ENCODE data around the gene ELOVL7.
"Not testable (repeated sequence)": the region's sequence is repeated elsewhere in the genome, so short reads cannot be mapped to it uniquely, and the experiment has no call there.

The ELOVL7 gene

DNA sequence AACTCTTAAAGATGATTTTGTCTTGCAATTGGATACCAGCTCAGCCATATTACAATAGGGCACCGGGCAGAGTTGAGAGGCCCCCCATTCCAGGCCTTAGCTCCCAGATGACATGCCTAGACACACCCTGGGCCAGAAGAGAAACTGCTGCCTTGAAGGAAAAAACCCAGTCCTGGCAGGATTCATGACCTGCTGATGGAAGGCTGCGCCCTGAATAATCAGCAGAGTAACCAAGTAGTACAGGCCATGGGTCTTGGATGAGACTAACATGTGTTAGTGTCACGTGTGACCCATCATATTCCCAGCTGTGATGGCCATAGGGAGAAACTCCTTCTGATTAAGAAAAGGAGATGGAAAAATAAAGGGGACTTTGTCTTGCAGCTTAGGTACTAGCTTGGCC, 105.1 kb downstream of the ELOVL7 start:
- H3K27ac ChIP-seq (ENCODE audit: low read depth, low read length, poor library complexity, severe bottlenecking): no peak overlapping the region
- no peaks in the 10 kb centered on the region for H3K36me3 ChIP-seq (ENCODE audit: insufficient read depth, low read length)
- no peaks in the 10 kb centered on the region for H4K20me1 ChIP-seq (ENCODE audit: insufficient read depth, low read length)
- no peaks in the 10 kb centered on the region for H3K9me3 ChIP-seq (ENCODE audit: low read length)
- no peak overlapping the region for H3K9ac ChIP-seq (ENCODE audit: low read length)
- no peaks in the 10 kb centered on the region for H3K9me2 ChIP-seq (ENCODE audit: low read depth, low read length)
- no peaks in the 10 kb centered on the region for H3K79me2 ChIP-seq (ENCODE audit: insufficient read depth, low read length)
- no peak overlapping the region for H2AFZ ChIP-seq (ENCODE audit: low read length)
- H3K27me3 ChIP-seq (ENCODE audit: insufficient read depth, low read length): no peaks in the 10 kb centered on the region
- H3K4me1 ChIP-seq (ENCODE audit: insufficient read depth, low read length, severe bottlenecking): no peaks in the 10 kb centered on the region
- TF ChIP-seq EZH2 (IDR thresholded peaks at IDR 0.05; ENCODE audit: borderline replicate concordance, low read length): no peak
- H3K4me3 ChIP-seq (ENCODE audit: low read depth, low read length, poor library complexity, severe bottlenecking): no peak overlapping the region
- H3K4me2 ChIP-seq (ENCODE audit: low read length): no peak overlapping the region
- H3F3A ChIP-seq (ENCODE audit: insufficient read depth, low read length): no peaks in the 10 kb centered on the region

DNA sequence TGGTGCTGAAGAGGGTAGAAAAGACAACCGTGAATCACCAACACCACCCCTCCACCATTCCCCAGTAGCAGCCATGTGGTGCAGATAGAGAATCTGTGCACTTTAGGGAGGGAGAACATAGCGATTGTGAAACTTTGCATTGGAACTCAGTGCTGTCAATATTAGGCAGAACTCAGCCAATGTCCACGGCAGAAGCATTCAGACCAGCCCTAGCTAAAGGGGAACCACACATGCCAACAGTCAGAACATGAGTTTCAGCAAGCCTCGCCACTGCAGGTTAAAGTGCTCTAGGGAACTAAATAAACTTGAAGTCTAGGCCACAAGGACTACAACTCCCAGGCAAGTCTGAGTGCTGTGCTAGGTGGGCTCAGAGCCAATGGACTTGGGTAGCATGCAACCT, 105.6 kb downstream of the ELOVL7 start:
- H3K4me3 ChIP-seq (ENCODE audit: low read depth, low read length, poor library complexity, severe bottlenecking): no peak overlapping the region
- no peaks in the 10 kb centered on the region for H3K79me2 ChIP-seq (ENCODE audit: insufficient read depth, low read length)
- no peak overlapping the region for H3K27ac ChIP-seq (ENCODE audit: low read depth, low read length, poor library complexity, severe bottlenecking)
- no peaks in the 10 kb centered on the region for H3K9me3 ChIP-seq (ENCODE audit: low read length)
- H3K4me2 ChIP-seq (ENCODE audit: low read length): no peak overlapping the region
- H3K27me3 ChIP-seq (ENCODE audit: insufficient read depth, low read length): no peaks in the 10 kb centered on the region
- no peaks in the 10 kb centered on the region for H4K20me1 ChIP-seq (ENCODE audit: insufficient read depth, low read length)
- H3F3A ChIP-seq (ENCODE audit: insufficient read depth, low read length): no peaks in the 10 kb centered on the region
- TF ChIP-seq, protein P1, sequence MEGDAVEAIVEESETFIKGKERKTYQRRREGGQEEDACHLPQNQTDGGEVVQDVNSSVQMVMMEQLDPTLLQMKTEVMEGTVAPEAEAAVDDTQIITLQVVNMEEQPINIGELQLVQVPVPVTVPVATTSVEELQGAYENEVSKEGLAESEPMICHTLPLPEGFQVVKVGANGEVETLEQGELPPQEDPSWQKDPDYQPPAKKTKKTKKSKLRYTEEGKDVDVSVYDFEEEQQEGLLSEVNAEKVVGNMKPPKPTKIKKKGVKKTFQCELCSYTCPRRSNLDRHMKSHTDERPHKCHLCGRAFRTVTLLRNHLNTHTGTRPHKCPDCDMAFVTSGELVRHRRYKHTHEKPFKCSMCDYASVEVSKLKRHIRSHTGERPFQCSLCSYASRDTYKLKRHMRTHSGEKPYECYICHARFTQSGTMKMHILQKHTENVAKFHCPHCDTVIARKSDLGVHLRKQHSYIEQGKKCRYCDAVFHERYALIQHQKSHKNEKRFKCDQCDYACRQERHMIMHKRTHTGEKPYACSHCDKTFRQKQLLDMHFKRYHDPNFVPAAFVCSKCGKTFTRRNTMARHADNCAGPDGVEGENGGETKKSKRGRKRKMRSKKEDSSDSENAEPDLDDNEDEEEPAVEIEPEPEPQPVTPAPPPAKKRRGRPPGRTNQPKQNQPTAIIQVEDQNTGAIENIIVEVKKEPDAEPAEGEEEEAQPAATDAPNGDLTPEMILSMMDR (IDR thresholded peaks at IDR 0.05; ENCODE audit: low read length): no peak
- no peak for TF ChIP-seq EZH2 (IDR thresholded peaks at IDR 0.05; ENCODE audit: borderline replicate concordance, low read length)
- H3K4me1 ChIP-seq (ENCODE audit: insufficient read depth, low read length, severe bottlenecking): no peaks in the 10 kb centered on the region
- no peaks in the 10 kb centered on the region for H3K36me3 ChIP-seq (ENCODE audit: insufficient read depth, low read length)
- H2AFZ ChIP-seq (ENCODE audit: low read length): no peak overlapping the region
- H3K9me2 ChIP-seq (ENCODE audit: low read depth, low read length): no peaks in the 10 kb centered on the region
- no peak overlapping the region for H3K9ac ChIP-seq (ENCODE audit: low read length)

DNA sequence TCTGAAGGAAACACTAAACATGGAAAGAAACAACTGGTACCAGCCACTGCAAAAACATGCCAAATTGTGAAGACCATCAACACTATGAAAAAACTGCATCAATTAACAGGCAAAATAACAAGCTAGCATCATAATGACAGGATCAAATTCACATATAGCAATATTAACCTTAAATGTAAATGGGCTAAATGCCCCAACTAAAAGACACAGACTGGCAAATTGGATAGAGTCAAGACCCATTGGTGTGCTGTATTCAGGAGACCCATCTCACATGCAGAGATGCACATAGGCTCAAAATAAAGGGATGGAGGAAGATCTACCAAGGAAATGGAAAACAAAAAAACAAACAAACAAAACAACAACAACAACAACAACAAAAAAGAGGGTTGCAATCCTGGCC, 113.2 kb downstream of the ELOVL7 start:
- H3K4me1 ChIP-seq (ENCODE audit: insufficient read depth, low read length, severe bottlenecking); H3K36me3 ChIP-seq (ENCODE audit: insufficient read depth, low read length); H3K4me3 ChIP-seq (ENCODE audit: low read depth, low read length, poor library complexity, severe bottlenecking); H3K9me2 ChIP-seq (ENCODE audit: low read depth, low read length); H3K27me3 ChIP-seq (ENCODE audit: insufficient read depth, low read length); H3K9ac ChIP-seq (ENCODE audit: low read length); H3K27ac ChIP-seq (ENCODE audit: low read depth, low read length, poor library complexity, severe bottlenecking); H4K20me1 ChIP-seq (ENCODE audit: insufficient read depth, low read length); H3K79me2 ChIP-seq (ENCODE audit: insufficient read depth, low read length); H3F3A ChIP-seq (ENCODE audit: insufficient read depth, low read length); H3K9me3 ChIP-seq (ENCODE audit: low read length); H3K4me2 ChIP-seq (ENCODE audit: low read length); H2AFZ ChIP-seq (ENCODE audit: low read length): not testable (repeated sequence)

DNA sequence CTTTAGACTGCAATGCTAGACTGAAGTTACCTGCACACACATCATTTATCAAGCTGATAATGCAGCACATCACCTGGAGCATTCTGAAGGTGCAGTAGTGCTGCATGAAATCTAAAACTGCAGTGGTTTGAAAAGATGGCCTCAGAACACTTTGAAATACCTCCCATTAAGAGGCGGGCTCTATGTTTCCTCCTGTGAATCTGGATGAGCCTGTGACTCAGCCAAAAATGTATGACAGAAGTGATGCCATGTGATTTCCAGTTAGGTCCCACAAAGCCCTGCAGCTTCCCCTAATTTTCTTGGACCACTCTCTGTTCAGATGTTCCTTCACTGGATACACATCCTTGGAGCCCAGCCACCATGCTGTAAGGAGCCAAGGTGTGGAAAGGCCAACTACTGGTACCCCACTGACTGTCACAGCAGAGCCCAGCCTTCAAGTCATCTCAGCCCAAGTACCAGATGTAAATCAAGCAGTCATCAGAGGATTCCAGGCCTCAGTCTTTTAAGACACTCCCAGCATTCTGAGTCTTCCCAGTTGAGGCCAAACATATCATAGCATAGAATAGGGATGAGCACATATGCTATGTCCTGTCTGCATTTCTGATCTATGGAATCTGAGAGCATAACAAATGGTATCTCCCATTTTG, 116.9 kb downstream of the ELOVL7 start:
- Histone ChIP-seq H3K36me3 (ENCODE audit: insufficient read depth, low read length) (no peaks in the 10 kb centered on the region), H4K20me1 (ENCODE audit: insufficient read depth, low read length) (no peaks in the 10 kb centered on the region), H3K4me2 (ENCODE audit: low read length) (no peak overlapping the region), H2AFZ (ENCODE audit: low read length) (no peak overlapping the region), H3K27ac (ENCODE audit: low read depth, low read length, poor library complexity, severe bottlenecking) (no peak overlapping the region), H3K79me2 (ENCODE audit: insufficient read depth, low read length) (no peaks in the 10 kb centered on the region), H3K27me3 (ENCODE audit: insufficient read depth, low read length) (no peaks in the 10 kb centered on the region), H3K9me2 (ENCODE audit: low read depth, low read length) (no peaks in the 10 kb centered on the region), H3K4me1 (ENCODE audit: insufficient read depth, low read length, severe bottlenecking) (no peaks in the 10 kb centered on the region), H3K9ac (ENCODE audit: low read length) (no peak overlapping the region), H3K9me3 (ENCODE audit: low read length) (no peaks in the 10 kb centered on the region), H3F3A (ENCODE audit: insufficient read depth, low read length) (no peaks in the 10 kb centered on the region), H3K4me3 (ENCODE audit: low read depth, low read length, poor library complexity, severe bottlenecking) (no peak overlapping the region)
- no peak for TF ChIP-seq EZH2 (IDR thresholded peaks at IDR 0.05; ENCODE audit: borderline replicate concordance, low read length)
- TF ChIP-seq, protein P1 (IDR thresholded peaks at IDR 0.05; ENCODE audit: low read length): no peak

Measured in OCI-LY1 (cell line).